Activated T-cell treated with anti-CD3 and anti-CD28 coated beads, Interleukin-2, amount 50 U/mL, for 72 hours (primary cell): ENCODE results near the gene FKBP2. TPM values are rescaled to one million over a fixed set of nuclear protein-coding genes. Genes with fewer than 3 reads are reported as not detected.

ENCODE experiments used
- ATAC-seq, 2 donors: fragments of 150-1000 bp; cut with Tn5 transposase; replicated peaks in 1 of 2; 2 replicates each; pipeline ENCODE4 v1.10.0; 2021; ENCODE audit warnings: moderate library complexity in 2 of 2, mild to moderate bottlenecking in 1 of 2
- DNase-seq, 2 donors: peaks; one replicate each; pipeline ENCODE4 v3.0.0; 2021 to 2022; ENCODE audit warnings: mixed read lengths in 1 of 2
- H3K27ac Mint-ChIP-seq: one replicate; pipeline ENCODE4 v1.8.0; 2022; ENCODE audit warnings: mild to moderate bottlenecking, moderate library complexity, mixed read lengths
- H3K27me3 Mint-ChIP-seq: one replicate; pipeline ENCODE4 v1.8.0; 2022; ENCODE audit warnings: low read depth, mixed read lengths
- H3K36me3 Mint-ChIP-seq, 2 donors: one replicate each; pipeline ENCODE4 v1.8.0; 2022; ENCODE audit warnings: mixed read lengths in 2 of 2, mild to moderate bottlenecking in 1 of 2; ENCODE audit not compliant: insufficient read depth in 2 of 2
- H3K4me1 Mint-ChIP-seq: one replicate; pipeline ENCODE4 v1.8.0; 2022; ENCODE audit warnings: low read depth, mixed read lengths
- H3K4me3 Mint-ChIP-seq, 2 donors: one replicate each; pipeline ENCODE4 v1.8.0; 2022; ENCODE audit warnings: mild to moderate bottlenecking in 2 of 2, mixed read lengths in 2 of 2, moderate library complexity in 2 of 2
- H3K9me3 Mint-ChIP-seq, 2 donors: one replicate each; pipeline ENCODE4 v1.8.0; 2022; ENCODE audit warnings: mixed read lengths in 2 of 2
- total RNA-seq, 2 donors: library from RNA; stranded (reverse); gene quantifications; one replicate each; pipeline ENCODE4 v1.2.3, GENCODE V29; 2022

The FKBP2 gene
- total RNA-seq, 2 donors from 2014 or later: 34.2 to 41.5 TPM

- Mint-ChIP-seq H3K36me3 (peaks cover 5 to 9% of the 10 kb centered on the region in 2 donors), H3K27me3 (peaks cover 9% of the 10 kb centered on the region), H3K4me3 (peak overlapping the region; percentile 86 to 93), H3K9me3 (no peaks in the 10 kb centered on the region), H3K27ac (peak overlapping the region; percentile 87), H3K4me1 (peaks cover 26% of the 10 kb centered on the region)
- DNase-seq: peak in 1 of 2 donors; percentile 45
- no peak for ATAC-seq
Measured at GRCh38 chr11:64285885-64286800, 45.2 kb downstream of the FKBP2 start.

DNA sequence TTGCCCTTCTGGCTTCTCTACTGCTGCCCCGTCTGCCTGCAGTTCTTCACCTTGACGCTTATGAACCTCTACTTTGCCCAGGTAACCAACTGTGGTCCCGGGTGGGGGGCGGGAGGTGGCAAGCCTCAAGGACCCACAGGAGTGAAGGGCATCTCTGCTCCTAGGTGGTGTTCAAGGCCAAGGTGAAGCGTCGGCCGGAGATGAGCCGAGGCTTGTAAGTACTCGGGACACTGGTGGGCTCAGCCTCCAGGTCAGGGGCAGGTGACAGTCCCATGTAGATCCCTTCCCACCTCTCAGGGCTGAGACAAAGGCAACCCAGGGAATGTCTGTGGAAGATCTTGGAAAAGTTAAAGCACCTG lies 45.9 kb downstream of the FKBP2 start:
- DNase-seq (no peak), ATAC-seq (no peak)
- Mint-ChIP-seq H3K4me1 (peaks cover 20% of the 10 kb centered on the region), H3K36me3 (peaks cover 5% of the 10 kb centered on the region in 2 donors), H3K27ac (peak overlapping the region; percentile 87), H3K9me3 (no peaks in the 10 kb centered on the region), H3K4me3 (peak overlapping the region; percentile 86 to 93), H3K27me3 (peaks cover 9% of the 10 kb centered on the region)

DNA sequence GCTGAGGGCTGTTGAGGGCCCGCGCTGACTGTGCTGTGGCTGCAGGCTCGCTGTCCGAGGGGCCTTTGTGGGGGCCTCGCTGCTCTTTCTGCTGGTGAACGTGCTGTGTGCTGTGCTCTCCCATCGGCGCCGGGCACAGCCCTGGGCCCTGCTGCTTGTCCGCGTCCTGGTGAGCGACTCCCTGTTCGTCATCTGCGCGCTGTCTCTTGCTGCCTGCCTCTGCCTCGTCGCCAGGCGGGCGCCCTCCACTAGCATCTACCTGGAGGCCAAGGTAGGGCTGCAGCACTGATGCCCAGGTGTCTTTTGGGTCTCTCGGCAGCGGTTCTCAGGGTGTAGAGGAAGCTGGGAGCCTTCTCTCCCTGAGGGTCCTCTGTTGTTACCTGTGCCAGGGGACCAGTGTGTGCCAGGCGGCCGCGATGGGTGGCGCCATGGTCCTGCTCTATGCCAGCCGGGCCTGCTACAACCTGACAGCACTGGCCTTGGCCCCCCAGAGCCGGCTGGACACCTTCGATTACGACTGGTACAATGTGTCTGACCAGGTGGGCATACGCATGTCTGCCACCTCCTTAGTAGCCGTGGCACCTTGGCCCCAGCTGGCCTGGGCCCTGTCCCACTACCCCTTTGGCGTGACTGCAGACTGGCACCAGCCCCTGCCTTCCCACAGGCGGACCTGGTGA lies 46.9 kb downstream of the FKBP2 start:
- H3K27ac Mint-ChIP-seq: no peak overlapping the region
- peaks cover 10% of the 10 kb centered on the region for H3K27me3 Mint-ChIP-seq
- H3K9me3 Mint-ChIP-seq: no peaks in the 10 kb centered on the region
- no peak overlapping the region for H3K4me3 Mint-ChIP-seq
- DNase-seq (no peak), ATAC-seq (no peak)
- H3K36me3 Mint-ChIP-seq: peaks cover 4 to 5% of the 10 kb centered on the region in 2 donors
- peaks cover 18% of the 10 kb centered on the region for H3K4me1 Mint-ChIP-seq

GRCh38 chr11:64288353-64288750 lies 47.5 kb downstream of the FKBP2 start:
- Mint-ChIP-seq H3K4me1 (peaks cover 12% of the 10 kb centered on the region), H3K27ac (no peak overlapping the region), H3K36me3 (peaks cover 4 to 5% of the 10 kb centered on the region in 2 donors), H3K4me3 (no peak overlapping the region), H3K9me3 (no peaks in the 10 kb centered on the region), H3K27me3 (peaks cover 16% of the 10 kb centered on the region)
- no peak for DNase-seq
- ATAC-seq: no peak

DNA sequence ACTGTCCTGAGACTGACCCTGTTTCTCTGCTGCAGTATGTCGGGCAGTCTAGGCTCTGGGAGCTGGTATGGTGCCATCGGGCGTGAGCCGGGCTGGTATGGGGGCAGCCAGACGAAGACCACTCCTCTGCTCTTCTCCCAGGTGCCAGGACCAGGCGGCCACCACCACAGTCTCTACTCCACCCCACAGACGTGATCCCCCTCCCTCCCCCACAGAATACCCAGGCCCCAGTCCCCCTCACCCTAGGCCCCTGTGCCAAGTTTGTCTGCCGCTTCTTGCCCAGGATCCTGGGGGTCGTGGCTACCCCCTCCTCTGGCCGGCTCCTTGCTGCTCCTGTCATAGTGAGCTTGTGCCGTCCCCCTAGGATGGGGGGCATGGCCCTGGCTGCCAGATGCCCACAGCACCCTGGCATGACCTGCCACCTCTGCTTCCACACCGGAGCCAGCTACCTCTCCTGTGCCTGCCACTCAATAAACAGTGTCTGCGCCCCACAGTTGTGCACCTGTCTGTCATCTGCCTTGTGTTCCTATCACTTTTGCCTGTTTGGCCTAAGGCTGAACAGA lies 48.2 kb downstream of the FKBP2 start:
- Mint-ChIP-seq H3K4me3 (no peak overlapping the region), H3K4me1 (peaks cover 10% of the 10 kb centered on the region), H3K36me3 (peaks cover 4 to 5% of the 10 kb centered on the region in 2 donors), H3K27me3 (peaks cover 23% of the 10 kb centered on the region), H3K27ac (no peak overlapping the region), H3K9me3 (no peaks in the 10 kb centered on the region)
- no peak for DNase-seq
- no peak for ATAC-seq

GRCh38 chr11:64290352-64291261 lies 49.7 kb downstream of the FKBP2 start:
- ATAC-seq: no peak
- Mint-ChIP-seq H3K27me3 (peaks cover 38% of the 10 kb centered on the region), H3K4me1 (peaks cover 10% of the 10 kb centered on the region), H3K36me3 (peaks cover 4 to 5% of the 10 kb centered on the region in 2 donors), H3K4me3 (peak overlapping the region; percentile 73 to 79), H3K9me3 (no peaks in the 10 kb centered on the region), H3K27ac (peak overlapping the region; percentile 43)
- DNase-seq: no peak

- Mint-ChIP-seq H3K36me3 (peaks cover 4 to 5% of the 10 kb centered on the region in 2 donors), H3K27me3 (peaks cover 45% of the 10 kb centered on the region), H3K4me1 (peaks cover 8% of the 10 kb centered on the region), H3K27ac (peak within 1 kb of the TSS; percentile 43), H3K9me3 (no peaks in the 10 kb centered on the region), H3K4me3 (peak within 1 kb of the TSS; percentile 73 to 79)
- DNase-seq (no peak), ATAC-seq (peak in 1 of 2 donors; percentile 5)
Measured at GRCh38 chr11:64291262-64291751, 50.4 kb downstream of the FKBP2 start, which contains the start of gene KCNK4. KCNK4 (plus strand) TSS chr11:64291302; CDS start chr11:64293019, 1,717 bp downstream.

DNA sequence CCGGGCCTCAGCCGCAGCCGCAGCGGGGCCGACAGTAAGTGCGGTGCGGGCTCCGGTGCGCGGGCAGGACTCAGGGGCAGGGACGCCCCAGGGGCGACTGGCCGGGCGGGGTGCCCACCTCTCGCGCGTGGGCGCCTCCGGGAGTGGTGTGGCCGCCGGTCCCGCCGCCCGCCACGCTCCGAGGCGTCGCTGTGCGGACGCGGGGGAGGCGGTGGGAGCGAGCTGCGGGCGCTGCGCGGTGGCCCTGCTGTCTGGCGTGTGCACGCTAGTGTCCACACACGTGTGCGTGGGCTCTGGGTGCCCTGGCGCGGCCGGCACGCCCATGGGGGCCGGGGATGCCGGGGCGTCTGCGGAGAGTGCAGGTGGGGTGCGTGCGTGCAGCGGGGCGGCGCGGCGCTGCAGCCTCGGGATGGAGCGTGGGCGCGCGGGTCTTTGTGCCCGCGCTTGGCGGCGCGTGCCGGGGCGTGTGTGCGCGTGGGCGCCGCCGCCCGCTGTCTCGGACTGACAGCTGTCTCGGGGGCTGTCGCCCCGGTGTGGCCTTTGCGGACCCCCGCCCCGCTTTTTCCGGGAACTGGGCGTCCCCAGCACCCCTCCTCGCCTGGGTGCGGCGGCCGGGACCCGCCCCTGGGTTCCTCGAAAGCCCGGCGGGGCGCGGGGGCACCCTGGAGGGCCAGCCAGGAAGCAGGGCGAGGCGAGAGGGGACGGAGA lies 51.0 kb downstream of the FKBP2 start:
- peaks cover 2% of the 10 kb centered on the region for H3K4me1 Mint-ChIP-seq
- no peaks in the 10 kb centered on the region for H3K9me3 Mint-ChIP-seq
- peaks cover 4 to 5% of the 10 kb centered on the region in 2 donors for H3K36me3 Mint-ChIP-seq
- ATAC-seq (peak; percentile 51 to 56), DNase-seq (no peak)
- peaks cover 51% of the 10 kb centered on the region for H3K27me3 Mint-ChIP-seq
- H3K27ac Mint-ChIP-seq: no peak overlapping the region
- peak overlapping the region; percentile 75 to 76 for H3K4me3 Mint-ChIP-seq

DNA sequence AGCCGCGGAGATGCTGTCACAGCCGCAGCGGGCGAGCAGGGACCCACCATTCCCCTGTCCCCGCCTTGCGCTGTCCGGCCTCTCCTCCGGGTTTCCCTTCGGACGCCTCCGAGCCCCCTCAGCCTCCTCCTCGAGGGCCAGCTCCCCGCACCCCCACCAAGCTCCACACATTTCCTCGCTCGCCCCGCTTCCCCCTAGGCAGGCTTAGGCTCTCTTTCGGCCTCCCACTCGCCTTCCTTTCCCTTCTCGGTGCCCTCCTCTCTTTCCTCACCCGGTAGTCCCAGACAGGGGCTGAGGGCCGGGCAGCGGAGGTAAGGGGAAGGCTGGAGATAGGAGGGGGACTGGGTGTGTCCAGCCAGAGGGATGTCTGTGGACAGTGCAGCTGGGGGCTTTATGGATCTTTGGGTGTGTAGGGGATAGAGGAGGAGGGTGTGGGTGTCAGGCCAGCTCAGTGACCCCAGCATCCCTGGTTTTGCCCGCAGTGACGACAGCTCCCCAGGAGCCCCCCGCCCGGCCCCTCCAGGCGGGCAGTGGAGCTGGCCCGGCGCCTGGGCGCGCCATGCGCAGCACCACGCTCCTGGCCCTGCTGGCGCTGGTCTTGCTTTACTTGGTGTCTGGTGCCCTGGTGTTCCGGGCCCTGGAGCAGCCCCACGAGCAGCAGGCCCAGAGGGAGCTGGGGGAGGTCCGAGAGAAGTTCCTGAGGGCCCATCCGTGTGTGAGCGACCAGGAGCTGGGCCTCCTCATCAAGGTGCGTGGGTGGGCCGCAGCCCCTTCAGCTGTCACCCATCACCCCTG lies 51.8 kb downstream of the FKBP2 start:
- ATAC-seq: peak in 1 of 2 donors; percentile 8

More for the DNA sequence above, 51.8 kb downstream of the FKBP2 start:
- no peaks in the 10 kb centered on the region for H3K4me1 Mint-ChIP-seq
- no peaks in the 10 kb centered on the region for H3K9me3 Mint-ChIP-seq
- H3K27me3 Mint-ChIP-seq: peaks cover 59% of the 10 kb centered on the region
- no peak for DNase-seq
- peak overlapping the region; percentile 75 to 76 for H3K4me3 Mint-ChIP-seq
- H3K36me3 Mint-ChIP-seq: peaks cover 4 to 5% of the 10 kb centered on the region in 2 donors
- peak overlapping the region; percentile 50 for H3K27ac Mint-ChIP-seq
